KOPT-K1 (cell line): ENCODE data around the gene FYB2.

Experiments used
- H3K27ac ChIP-seq: fragments of 200-600 bp; sonication (generic); 2 replicates; pipeline ENCODE4 v1.5.1; 2016; ENCODE audit warnings: antibody characterized with exemption, mild to moderate bottlenecking, low read depth, low read length; ENCODE audit not compliant: poor library complexity, severe bottlenecking
- H3K36me3 ChIP-seq: fragments of 200-600 bp; sonication (generic); 2 replicates; pipeline ENCODE4 v1.5.1; 2017; ENCODE audit warnings: antibody characterized with exemption, mild to moderate bottlenecking, low read length, moderate library complexity; ENCODE audit not compliant: insufficient read depth
- H3K9me3 ChIP-seq: fragments of 200-600 bp; sonication (generic); 2 replicates; pipeline ENCODE4 v1.5.1; 2017; ENCODE audit warnings: antibody characterized with exemption, low read length, mild to moderate bottlenecking; ENCODE audit not compliant: insufficient read depth, poor library complexity, severe bottlenecking

Gene FYB2

GRCh38 chr1:56675763-56676162 is 143.4 kb downstream of the FYB2 start:
- H3K9me3 ChIP-seq = no peaks in the 10 kb centered on the region
- no peak overlapping the region for H3K27ac ChIP-seq
- H3K36me3 ChIP-seq = no peaks in the 10 kb centered on the region

DNA sequence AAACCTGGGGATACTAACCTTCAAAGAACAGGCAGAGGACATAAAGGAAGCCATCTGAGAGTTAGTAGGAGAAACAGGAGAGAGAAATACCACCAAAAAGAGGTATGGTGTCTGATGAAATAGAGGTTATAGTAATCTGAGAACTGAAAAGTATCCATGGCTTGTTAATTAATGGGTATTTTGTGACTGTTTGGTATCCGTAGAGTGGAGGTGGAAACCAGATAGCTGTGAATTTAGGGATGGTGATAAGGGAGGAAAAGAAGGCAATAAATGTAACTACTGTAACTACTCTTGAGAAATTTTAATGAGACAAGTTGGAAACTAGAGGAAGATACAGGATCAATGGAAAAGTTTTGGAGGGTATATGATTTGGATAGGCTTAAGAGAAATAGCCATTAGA is 146.6 kb downstream of the FYB2 start:
- no peaks in the 10 kb centered on the region for H3K9me3 ChIP-seq

DNA sequence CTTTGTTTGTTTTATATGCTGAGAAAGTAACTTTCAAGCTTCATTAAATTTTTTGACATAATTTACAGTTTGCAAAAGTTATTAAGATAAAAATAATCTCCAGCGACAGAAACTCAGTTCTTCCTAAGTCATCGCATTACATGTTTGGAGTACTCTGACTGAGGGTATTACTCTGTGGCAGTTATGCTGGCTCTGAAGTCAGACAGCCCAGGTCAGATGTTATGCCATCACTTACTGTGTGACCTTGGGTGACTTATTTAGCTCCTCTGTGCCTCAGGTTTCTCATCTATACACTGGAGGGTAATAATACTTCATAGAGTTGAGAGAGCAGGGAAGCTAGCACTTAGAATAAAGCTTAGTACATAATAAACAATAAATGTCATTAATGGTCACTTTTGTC is 147.7 kb downstream of the FYB2 start:
- H3K9me3 ChIP-seq = no peaks in the 10 kb centered on the region
- H3K36me3 ChIP-seq = no peaks in the 10 kb centered on the region
- H3K27ac ChIP-seq = no peak overlapping the region

More for the DNA sequence above, 146.6 kb downstream of the FYB2 start:
- no peak overlapping the region for H3K27ac ChIP-seq
- no peaks in the 10 kb centered on the region for H3K36me3 ChIP-seq

GRCh38 chr1:56671085-56671484 is 148.1 kb downstream of the FYB2 start:
- Histone ChIP-seq H3K27ac (no peak overlapping the region), H3K36me3 (no peaks in the 10 kb centered on the region), H3K9me3 (no peaks in the 10 kb centered on the region)

DNA sequence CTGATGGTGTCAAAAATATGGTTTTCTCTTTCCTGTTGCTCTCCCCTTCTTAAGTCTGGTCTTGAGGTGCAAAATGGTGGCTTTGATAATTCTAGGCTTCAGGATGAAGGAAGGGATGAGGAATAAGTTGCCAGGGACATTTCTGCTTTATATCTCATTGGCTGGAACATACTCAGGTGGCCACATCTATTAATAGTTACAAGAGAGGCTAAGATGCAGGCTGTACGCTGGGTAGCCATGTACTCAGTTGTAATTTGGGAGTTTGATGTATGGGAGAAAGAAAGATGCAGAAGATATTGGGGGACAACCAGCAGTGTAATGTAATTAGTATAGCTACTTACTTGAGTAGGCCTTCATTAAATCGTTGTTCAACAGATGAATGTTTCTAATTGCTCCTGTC is 148.9 kb downstream of the FYB2 start:
- no peak overlapping the region for H3K27ac ChIP-seq
- no peaks in the 10 kb centered on the region for H3K36me3 ChIP-seq
- H3K9me3 ChIP-seq = no peaks in the 10 kb centered on the region
